Duodenal mucosa (tissue), 2 donors: ENCODE data around the gene TIMM22.
"Not testable (repeated sequence)": the region's sequence is repeated elsewhere in the genome, so short reads cannot be mapped to it uniquely, and the experiment has no call there.

Experiments used
- H3K27ac ChIP-seq: one replicate; pipeline ENCODE4 v1.7.0; 2013; ENCODE audit warnings: low read depth, low read length
- H3K27me3 ChIP-seq, 2 donors: one replicate each; pipeline ENCODE4 v1.7.0; 2013; ENCODE audit warnings: low read length in 2 of 2, control low read depth in 1 of 2; ENCODE audit not compliant: insufficient read depth in 2 of 2, control insufficient read depth in 1 of 2
- H3K36me3 ChIP-seq, 2 donors: one replicate each; pipeline ENCODE4 v1.7.0; 2013; ENCODE audit warnings: low read length in 2 of 2, control low read depth in 1 of 2; ENCODE audit not compliant: insufficient read depth in 2 of 2, control insufficient read depth in 1 of 2
- H3K4me1 ChIP-seq, 2 donors: one replicate each; pipeline ENCODE4 v1.7.0; 2013; ENCODE audit warnings: low read length in 2 of 2, control low read depth in 1 of 2; ENCODE audit not compliant: insufficient read depth in 2 of 2, control insufficient read depth in 1 of 2
- H3K4me3 ChIP-seq, 2 donors: one replicate each; pipeline ENCODE4 v1.7.0; 2013; ENCODE audit warnings: low read length in 2 of 2, low read depth in 1 of 2
- H3K9ac ChIP-seq, 2 donors: one replicate each; pipeline ENCODE4 v1.7.0; 2013; ENCODE audit warnings: low read length in 2 of 2, low read depth in 1 of 2
- H3K9me3 ChIP-seq, 2 donors: one replicate each; pipeline ENCODE4 v1.7.0; 2013; ENCODE audit warnings: low read length in 2 of 2, control low read depth in 1 of 2; ENCODE audit not compliant: control insufficient read depth in 1 of 2

TIMM22 gene

GRCh38 chr17:971861-972260 lies 25.1 kb upstream of the TIMM22 start:
- not testable (repeated sequence) for H3K9me3 ChIP-seq, H3K36me3 ChIP-seq, H3K9ac ChIP-seq, H3K4me1 ChIP-seq, H3K27ac ChIP-seq, H3K4me3 ChIP-seq
- H3K27me3 ChIP-seq = peaks cover 16 to 20% of the 10 kb centered on the region in 2 donors

DNA sequence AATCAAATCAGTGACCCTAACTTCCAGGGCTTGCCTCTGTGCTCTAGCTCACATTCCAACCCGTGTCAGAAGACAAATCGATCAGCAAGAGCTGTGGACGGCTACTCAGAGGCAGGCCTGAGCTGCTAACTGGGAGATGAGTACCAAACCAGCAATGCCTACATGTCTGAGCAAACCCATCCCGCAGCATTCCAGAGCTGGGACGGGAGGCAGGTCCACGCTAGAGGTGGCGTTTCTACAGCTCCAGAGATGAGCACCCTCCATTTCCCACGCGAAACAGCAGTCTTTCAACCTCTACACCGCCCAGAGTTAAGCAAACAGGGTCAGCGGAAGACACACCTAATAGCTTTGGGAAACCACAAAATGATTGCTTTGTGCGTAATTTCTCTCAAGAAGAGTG lies 23.9 kb upstream of the TIMM22 start:
- Histone ChIP-seq H3K4me1 (no peaks in the 10 kb centered on the region), H3K4me3 (no peak overlapping the region), H3K9me3 (no peaks in the 10 kb centered on the region)

GRCh38 chr17:974778-975177 lies 22.2 kb upstream of the TIMM22 start:
- not testable (repeated sequence) for H3K9ac ChIP-seq, H3K36me3 ChIP-seq, H3K4me1 ChIP-seq, H3K27ac ChIP-seq, H3K9me3 ChIP-seq, H3K4me3 ChIP-seq
- peaks cover 21 to 29% of the 10 kb centered on the region in 2 donors for H3K27me3 ChIP-seq

More for the DNA sequence above, 23.9 kb upstream of the TIMM22 start:
- no peaks in the 10 kb centered on the region for H3K36me3 ChIP-seq
- no peak overlapping the region for H3K9ac ChIP-seq
- no peak overlapping the region for H3K27ac ChIP-seq
- H3K27me3 ChIP-seq = peaks cover 23 to 32% of the 10 kb centered on the region in 2 donors

- Histone ChIP-seq H3K27me3 (peaks cover 15 to 23% of the 10 kb centered on the region in 2 donors), H3K36me3 (no peaks in the 10 kb centered on the region), H3K9me3 (no peaks in the 10 kb centered on the region), H3K9ac (peak overlapping the region in 1 of 2 donors; percentile 19), H3K4me1 (peaks cover 0 to 5% of the 10 kb centered on the region in 2 donors), H3K27ac (no peak overlapping the region), H3K4me3 (no peak overlapping the region)
These were observed 21.5 kb upstream of the TIMM22 start for GRCh38 chr17:975371-975915.

GRCh38 chr17:976312-976711 lies 20.6 kb upstream of the TIMM22 start:
- peaks cover 12 to 20% of the 10 kb centered on the region in 2 donors for H3K27me3 ChIP-seq
- peaks cover 3 to 12% of the 10 kb centered on the region in 2 donors for H3K4me1 ChIP-seq
- no peaks in the 10 kb centered on the region for H3K9me3 ChIP-seq
- no peak overlapping the region for H3K4me3 ChIP-seq
- H3K36me3 ChIP-seq = no peaks in the 10 kb centered on the region
- H3K9ac ChIP-seq = no peak overlapping the region
- no peak overlapping the region for H3K27ac ChIP-seq

GRCh38 chr17:977166-977565 lies 19.8 kb upstream of the TIMM22 start:
- Histone ChIP-seq H3K9ac (no peak overlapping the region), H3K36me3 (no peaks in the 10 kb centered on the region), H3K27me3 (peaks cover 12 to 20% of the 10 kb centered on the region in 2 donors), H3K9me3 (no peaks in the 10 kb centered on the region), H3K27ac (no peak overlapping the region), H3K4me1 (peaks cover 4 to 13% of the 10 kb centered on the region in 2 donors), H3K4me3 (no peak overlapping the region)

DNA sequence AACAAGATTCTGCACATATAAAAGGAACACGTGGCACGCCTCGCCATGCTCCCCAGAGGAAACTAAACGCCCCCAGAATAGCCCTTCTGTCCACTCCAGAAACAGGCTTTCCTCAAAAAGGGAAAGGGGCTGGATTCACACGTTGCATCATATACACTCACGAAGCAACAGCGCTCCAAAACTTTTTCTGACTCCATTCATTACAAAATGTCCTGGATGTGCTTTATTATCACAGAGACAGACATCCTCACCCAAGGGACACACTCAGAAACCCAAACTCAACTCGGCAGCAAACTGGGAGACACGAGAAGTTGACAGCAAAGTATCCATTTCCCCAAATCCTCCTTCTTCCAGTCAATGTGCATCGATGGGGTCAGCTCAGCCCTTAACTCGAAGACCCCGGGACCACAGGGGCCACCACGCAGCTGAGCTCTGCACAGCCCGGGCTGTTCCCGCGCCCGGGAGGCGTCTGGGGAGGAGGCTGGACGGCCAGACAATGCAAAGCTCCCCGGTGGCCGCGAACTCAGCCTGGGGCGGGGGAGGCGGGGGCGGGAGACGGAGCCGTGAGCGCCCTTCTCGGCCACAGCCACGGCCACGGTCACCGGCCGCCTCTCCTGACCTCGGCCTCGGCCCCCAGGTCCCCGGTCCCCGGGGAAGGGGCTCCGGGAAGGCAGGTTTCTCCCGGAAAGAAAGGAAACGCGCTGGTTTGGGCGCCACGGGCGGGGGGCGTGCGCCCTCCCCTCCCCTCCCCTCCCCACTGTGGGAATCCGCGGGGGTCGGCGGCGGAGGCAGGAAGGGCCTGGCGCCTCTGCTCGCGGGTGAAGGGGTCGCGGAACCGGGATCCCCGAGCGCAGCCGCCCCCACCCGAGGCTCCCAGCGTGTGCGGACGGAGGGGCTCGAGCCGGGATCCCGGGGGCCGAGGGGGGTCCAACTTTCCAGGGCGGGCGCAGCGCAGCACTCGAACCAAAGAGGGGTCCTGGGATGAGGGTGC lies 18.5 kb upstream of the TIMM22 start:
- Histone ChIP-seq H3K27me3 (peaks cover 12 to 20% of the 10 kb centered on the region in 2 donors), H3K4me1 (peaks cover 4 to 13% of the 10 kb centered on the region in 2 donors), H3K4me3 (peak overlapping the region; percentile 4 to 11), H3K9ac (no peak overlapping the region), H3K9me3 (no peaks in the 10 kb centered on the region), H3K36me3 (no peaks in the 10 kb centered on the region), H3K27ac (no peak overlapping the region)

DNA sequence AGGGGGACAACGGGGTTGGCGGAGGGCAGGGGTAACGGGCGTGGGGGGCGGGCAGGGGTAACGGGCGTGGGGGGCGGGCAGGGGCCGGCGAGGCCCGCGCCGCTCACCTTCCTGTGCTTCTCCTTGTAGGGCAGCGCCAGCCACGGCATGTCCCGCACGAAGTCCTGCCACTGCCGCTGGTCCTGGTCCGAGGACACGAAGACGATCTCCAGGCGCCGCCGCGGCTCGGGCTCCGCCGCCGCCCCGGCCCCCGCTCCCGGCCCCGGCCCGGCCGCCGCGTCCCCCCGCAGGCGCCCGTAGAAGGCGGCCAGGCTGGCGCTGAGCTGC lies 17.8 kb upstream of the TIMM22 start:
- H3K4me1 ChIP-seq = peaks cover 4 to 13% of the 10 kb centered on the region in 2 donors
- peaks cover 12 to 20% of the 10 kb centered on the region in 2 donors for H3K27me3 ChIP-seq
- peak overlapping the region; percentile 10 for H3K27ac ChIP-seq
- no peak overlapping the region for H3K9ac ChIP-seq
- peak overlapping the region in 1 of 2 donors; percentile 61 for H3K4me3 ChIP-seq
- H3K9me3 ChIP-seq = no peaks in the 10 kb centered on the region
- H3K36me3 ChIP-seq = no peaks in the 10 kb centered on the region

DNA sequence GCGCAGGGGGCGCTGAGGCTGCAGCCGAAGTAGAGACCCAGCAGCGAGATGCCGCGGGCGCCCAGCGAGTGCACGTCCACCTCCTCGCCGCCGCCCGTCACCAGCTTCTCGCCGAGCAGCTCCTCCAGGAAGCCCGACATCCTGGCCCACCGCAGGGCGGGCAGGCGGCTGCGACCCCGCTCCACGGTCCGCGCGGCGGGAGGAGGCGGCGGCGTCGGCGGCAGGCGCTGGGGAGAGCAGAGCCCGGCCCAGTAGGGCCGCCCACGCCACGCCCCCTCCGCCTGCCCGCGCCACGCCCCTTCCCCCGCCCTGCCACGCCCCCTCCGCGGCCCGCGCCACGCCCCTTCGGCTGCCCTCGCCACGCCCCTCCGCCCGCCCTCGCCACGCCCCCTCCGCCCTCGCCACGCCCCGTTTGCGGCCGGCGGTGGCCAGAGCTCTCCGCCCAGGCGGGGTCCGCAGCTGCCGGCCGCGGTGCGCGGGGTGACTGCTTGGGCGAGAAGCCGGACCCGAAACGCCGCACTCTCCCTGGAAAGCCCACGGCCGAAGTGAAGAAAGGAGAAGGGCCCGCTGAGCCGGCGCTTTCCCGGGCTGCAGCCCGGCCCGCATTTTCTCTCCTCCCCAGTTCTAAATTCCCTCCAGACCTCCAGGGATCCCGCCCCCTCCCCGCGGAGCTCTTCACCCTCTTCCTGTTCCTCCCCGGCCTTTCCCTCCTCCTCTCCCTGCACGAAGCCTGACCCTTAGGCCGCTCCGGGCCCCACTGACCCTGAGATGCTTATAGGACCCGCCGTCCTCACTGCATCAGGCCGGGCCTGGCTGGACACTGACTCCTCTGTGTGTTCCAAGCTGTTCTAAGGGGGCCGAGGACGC lies 17.2 kb upstream of the TIMM22 start, which contains the start of gene NXN:
TSS of gene NXN (minus strand) at position 238 of the 867 bp plus-strand sequence.
- H3K36me3 ChIP-seq = no peaks in the 10 kb centered on the region
- peak within 1 kb of the TSS; percentile 10 for H3K27ac ChIP-seq
- H3K27me3 ChIP-seq = peaks cover 12 to 20% of the 10 kb centered on the region in 2 donors
- peaks cover 4 to 13% of the 10 kb centered on the region in 2 donors for H3K4me1 ChIP-seq
- H3K9ac ChIP-seq = peak within 1 kb of the TSS; percentile 38 to 56
- H3K9me3 ChIP-seq = no peaks in the 10 kb centered on the region
- H3K4me3 ChIP-seq = peak within 1 kb of the TSS; percentile 55 to 62
